HPDE6-E6E7 (cell line): ENCODE data around the gene SRBD1.

Experiments
- DNase-seq: peaks from one replicate; pipeline ENCODE4 v3.0.0; 2011; ENCODE audit warnings: missing footprints; ENCODE audit errors: extremely low spot score

The SRBD1 gene

DNA sequence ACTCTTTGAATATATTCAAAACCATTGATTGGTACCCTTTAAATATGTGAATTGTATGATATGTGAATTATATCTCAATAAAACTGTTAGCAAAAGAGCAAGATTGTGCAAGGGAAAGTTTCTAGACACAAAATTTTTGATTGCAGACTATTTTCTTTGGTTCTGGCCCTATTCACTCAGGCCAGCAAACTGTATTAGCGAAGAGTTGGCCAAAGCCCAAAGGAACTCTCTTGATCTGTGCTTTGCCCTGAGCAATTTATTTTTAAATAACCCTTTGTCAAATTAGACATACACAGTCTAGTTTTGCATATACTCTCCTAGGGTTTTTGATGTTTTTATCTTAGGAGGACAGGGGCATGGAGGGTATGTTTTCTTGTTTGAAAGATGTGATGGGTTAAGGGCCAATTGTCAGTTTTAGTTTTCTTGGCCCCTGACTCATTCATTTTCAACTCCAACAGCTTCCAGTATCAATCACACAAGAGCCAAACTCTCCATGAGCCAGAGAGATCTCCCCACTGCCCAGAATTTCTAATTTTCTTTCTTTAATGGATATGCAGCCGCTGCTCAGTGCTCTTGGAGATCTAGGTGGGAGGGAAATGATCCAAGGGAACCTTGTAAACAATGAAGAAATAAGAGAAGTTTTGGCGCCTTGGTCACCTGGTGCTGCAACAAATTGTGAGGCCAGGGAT is 231.5 kb downstream of the SRBD1 start:
- no peak for DNase-seq

DNA sequence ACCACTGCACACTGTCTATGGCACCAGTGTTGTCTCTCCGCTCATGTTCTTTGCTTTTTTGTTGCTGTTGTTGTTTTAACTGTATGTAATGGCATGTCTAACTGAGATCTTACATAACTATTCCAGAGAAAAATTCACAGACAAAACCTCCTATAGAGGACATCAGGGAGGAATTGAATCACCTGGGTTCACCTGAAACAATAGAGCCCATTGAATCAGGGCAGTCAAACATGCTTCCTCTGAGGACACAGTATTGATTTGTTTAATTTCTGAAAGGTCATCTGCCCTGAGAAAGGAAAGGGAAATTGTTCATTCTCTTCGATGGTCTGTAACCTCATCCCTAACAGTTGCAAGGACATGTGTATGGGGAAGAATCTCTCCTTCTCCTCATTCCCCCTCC is 237.5 kb downstream of the SRBD1 start:
- DNase-seq, result no peak

DNA sequence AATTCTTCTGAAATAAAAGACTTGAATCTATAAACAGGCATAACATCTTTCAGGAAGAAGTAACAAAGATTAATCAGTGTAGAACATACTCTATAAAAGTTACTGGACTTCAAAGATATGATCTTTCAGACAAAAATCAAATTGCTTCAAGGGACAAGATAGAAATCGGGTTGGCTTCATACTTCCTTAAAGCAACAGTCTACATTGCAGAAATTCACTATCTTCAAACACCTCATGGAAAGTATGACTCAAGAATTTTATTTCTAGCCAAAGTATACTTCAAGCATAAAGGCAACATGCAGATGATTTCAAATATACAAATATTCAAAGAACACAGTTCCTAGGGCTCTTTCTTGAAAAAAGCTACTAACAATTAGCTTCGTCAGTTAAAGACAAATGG is 240.7 kb downstream of the SRBD1 start:
- no peak for DNase-seq

DNA sequence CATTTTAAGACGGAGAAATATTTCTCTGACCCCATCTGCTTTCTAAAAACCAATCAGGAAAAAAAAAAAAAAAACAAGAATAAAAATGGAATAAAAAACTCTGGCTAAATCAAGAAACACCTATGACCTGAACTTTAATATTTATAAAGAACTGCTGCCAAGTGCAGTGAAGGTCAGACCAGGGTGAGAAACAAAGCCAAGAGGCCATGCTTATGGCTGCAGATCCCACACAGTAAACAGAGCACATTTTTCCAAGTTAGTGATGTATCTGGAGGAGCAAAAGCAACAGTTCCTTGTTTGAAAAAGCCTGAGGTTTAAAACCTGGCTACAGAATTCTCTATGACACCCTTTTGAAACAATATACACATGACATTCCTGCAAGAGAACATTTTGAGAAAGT is 242.3 kb downstream of the SRBD1 start:
- DNase-seq, result no peak

DNA sequence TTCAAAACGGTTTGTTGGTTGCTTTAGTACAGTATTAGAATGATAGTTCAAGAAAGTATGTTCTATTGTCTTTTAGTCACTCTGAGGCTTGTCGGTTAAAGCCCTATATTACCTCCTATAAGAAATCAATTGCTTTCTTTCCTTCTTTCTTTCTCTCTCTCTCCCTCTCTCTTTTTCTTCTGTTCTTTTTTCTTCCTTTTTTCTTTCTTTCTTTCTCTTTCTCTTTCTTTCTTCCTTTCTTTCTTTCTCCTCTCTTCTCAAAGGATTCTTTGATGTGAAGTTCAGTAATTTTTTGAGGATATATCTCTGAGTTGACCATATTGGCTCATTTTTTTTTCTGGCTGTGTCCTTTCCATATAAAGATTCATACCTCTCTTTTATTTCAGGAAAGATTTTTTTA is 249.4 kb downstream of the SRBD1 start:
- DNase-seq, result no peak

DNA sequence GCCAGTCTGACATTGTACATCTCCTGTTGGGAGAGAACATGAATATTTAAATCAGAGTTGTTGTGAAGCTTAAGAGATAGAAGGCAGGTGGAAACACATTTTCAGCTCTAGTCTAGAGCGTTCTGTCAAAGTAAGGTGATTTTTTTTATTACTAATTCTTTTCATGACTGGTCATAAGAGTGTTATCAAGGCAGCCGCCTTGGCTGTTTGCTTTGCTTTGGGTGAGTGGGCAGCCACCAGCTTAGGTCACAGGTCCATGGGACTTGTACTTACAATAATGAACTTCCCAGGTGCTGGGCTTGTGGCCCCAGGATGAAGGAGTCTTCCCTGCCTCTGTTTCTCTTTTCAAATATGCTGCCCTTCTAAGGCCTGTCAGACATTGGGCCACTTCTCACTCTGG is 256.3 kb downstream of the SRBD1 start:
- no peak for DNase-seq

DNA sequence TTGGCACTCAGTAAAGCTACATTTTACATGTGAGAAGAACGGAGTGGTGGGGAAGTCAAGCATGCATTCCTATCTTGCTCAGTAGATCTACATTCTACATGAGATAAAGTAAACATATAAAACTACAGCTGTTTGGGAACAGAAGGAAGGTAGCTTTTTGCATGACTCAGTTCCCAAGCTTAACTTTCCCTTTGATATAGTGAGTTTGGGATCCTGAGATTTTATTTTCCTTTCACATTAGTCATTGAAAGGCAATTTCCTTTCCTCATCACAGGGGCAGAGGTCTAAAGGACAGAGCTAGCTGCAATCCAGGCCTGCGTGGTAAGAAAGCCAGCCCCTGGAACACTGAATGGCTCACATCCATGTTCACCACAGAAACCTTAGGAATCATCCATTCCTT is 257.2 kb downstream of the SRBD1 start:
- DNase-seq, result peak; percentile 20

DNA sequence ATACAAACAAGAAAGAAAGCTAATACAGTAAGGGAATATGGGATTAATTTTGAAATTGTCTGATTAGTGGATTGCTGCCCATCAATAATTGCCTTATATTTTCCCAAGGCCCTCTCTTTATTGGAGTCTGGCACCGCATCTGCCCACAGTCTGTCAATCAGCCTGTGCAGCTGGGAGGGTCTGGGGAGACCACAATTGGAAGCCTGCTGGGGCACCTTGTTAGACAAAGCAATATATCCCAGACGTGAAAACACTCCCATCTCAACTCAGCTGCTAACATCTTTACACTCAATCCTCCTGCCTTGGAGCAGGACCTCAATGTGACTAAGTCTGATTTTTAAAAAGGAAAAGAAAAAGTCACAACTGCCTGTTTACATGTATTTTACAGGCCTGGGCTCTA is 258.6 kb downstream of the SRBD1 start:
- DNase-seq, result no peak

DNA sequence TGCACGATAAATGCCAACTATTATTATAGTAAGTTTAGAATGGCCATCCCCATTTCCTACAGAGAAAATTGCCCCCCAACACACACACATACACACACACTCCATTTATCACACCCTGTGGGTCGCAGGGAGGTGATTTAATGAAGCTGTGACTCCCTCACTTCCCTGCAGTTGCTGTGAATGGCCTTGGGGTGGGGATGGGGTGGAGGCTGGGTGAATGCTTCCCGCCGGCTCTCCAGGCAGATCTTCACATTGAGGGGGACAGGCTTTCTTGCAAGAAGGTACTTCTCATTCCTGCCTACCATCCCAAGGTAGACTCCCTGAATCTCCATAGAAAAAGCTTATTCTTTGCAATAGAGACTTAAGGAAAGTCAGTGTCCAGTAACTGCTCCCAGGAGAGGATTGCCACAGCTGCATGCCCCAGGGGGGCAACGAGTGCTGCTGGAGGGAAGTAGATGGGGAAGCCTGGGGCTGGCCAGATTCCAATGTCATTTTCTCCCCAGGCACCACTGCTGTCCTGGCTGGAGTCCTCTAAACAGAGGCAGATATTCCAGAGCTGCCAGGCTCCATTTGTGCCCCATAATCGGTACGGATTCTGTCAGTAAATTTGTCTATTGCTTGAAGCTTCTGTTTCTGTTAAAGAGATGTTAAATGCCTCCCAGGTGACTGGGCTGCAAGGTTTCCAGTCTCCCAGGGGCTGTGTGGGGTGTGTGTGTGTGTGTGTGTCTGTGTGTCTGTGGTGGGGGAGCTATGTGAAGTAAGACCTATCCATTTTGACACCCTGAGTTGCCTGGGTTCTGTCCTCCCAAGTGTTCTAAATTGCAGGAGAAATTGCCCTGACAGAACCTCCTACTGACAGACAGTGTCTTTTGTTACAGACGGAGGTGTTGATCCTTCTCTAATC is 265.5 kb downstream of the SRBD1 start:
- DNase-seq, result no peak

DNA sequence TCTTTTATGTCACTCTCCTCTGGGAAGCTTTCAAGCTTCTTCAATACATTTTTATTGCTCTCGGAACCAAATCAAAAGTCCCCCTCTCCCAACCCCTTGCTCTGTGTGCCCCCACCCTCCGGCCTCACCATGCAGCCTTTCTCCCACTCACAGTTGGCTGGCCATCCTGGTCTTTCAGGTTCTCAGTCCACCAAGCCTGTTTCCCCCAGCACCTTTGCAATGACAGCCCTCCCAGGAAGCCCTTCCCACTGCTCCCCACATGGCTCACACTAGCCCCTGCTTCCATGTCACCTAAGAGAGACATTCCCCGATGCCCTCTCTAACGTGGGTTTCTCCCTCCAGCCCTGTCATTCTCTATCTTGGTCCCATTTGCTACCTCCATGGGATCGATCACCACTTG is 266.6 kb downstream of the SRBD1 start:
- no peak for DNase-seq

DNA sequence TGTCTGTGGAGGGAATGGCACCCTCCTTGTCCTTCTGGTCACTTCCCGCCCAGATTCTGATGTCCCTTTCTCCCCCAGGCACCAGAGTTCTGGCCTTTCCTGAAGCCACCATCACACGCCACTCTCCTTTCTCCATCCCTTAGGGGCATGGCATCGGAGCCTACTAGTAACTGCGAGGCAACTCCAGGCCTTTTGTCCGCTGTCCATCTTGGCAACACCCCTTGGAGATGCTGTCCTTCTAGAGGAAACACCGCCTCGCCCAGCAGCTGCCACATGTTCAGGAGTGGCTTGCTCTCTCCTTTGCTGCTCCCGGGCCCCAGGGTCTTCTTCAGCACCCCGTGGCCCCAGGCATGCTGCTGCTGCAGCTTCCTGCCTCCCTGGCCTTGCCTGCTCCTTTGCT is 267.0 kb downstream of the SRBD1 start:
- no peak for DNase-seq

DNA sequence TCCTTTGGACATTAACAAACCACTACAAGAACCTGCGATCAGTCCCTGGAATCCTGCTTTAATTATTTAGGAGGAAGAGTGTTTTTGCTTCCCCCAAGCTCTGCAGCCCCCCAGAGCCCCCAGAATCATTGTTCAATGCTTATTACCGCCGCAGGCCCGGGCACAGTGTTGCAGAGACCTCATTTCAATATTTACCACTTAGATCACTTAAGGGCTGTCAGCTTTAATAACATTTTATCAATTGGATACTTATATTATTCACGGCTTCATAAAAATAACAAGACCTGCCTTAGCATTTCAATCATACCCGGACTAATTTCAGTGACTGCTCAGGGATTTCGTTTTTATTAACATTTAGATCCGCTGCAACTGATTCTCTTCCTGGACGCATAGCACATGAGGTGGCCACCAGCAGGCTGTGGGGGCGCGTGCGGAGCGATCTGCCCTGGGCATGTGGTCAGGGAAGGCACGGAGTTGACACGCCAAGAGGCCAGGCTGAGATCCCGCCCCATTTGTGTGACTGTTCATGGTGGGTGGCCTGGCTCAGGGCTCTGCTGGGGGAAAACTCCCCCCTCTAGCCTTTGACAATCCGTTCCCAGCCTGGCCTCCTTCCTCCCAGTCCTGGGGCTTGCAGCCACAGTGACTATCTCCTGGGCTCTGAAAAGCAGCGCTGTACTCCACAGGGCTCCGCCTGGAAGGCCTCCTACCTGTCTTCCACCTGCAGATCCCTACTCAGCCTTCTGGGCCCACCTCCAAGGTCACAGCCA is 267.6 kb downstream of the SRBD1 start:
- no peak for DNase-seq

DNA sequence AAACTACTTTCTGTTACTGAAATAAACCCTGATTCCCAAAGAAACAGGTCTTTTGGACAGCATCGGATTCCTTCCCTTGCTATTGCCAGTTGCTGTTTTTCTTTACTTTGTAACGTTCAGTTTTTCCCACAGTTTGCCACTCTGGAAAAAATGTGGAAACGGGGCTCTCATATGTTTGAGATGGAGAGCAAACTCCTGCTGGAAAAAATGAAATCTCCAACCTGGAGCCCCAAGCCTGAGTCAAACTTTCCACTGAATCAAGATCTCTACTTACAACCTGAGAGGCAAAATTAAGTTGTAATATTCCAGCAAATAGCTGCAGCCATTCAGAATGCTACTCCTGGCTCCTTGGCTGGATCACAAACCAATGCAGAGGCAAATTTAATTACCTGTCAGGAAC is 270.7 kb downstream of the SRBD1 start:
- no peak for DNase-seq

DNA sequence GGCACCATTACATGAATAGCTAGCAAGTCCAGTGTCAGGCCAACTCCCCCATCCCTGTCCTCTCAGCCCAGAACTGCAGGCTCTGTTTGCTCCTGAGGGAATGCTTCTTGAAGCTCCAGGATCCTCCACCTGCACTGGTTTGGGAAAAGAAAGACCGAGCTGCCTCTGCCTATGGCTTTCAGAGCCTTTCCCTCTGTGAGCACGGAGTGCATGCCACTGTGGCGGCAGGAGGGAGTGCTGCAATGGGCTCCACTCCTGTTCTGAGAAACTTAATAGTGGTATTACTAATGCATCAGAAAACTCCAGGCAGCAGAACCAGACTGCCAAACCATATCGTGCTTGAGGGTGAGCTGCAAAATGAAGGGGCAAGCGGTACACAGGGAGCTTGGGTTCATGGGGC is 271.8 kb downstream of the SRBD1 start:
- DNase-seq, result no peak
